H9 (cell line): ENCODE results near the gene MID1. TPM values are rescaled to one million over a fixed set of nuclear protein-coding genes. Genes with fewer than 3 reads are reported as not detected.
A peak's percentile ranks its signal among the peaks of the same experiment; 100 is the strongest.

Experiments
- DNase-seq: peaks from one replicate; pipeline ENCODE4 v3.0.0-alpha.2; 2017
- H2AFZ ChIP-seq: one replicate; pipeline ENCODE4 v1.6.1; 2013; ENCODE audit warnings: mild to moderate bottlenecking, low read length, control low read depth, moderate library complexity
- H2AK5ac ChIP-seq: 2 replicates; pipeline ENCODE4 v1.6.1; 2013; ENCODE audit warnings: low read length, control low read depth, mixed read lengths; ENCODE audit not compliant: insufficient read length
- H2BK120ac ChIP-seq: one replicate; pipeline ENCODE4 v1.6.1; 2013; ENCODE audit warnings: low read depth, mild to moderate bottlenecking, low read length, control low read depth, inconsistent platforms; ENCODE audit not compliant: poor library complexity, severe bottlenecking
- H2BK12ac ChIP-seq: 2 replicates; pipeline ENCODE4 v1.6.1; 2013; ENCODE audit warnings: low read length, control low read depth, mixed read lengths, low read depth; ENCODE audit not compliant: insufficient read length
- H2BK15ac ChIP-seq: 2 replicates; pipeline ENCODE4 v1.6.1; 2013; ENCODE audit warnings: low read depth, low read length, control low read depth
- H2BK20ac ChIP-seq: one replicate; pipeline ENCODE4 v1.6.1; 2013; ENCODE audit warnings: low read depth, mild to moderate bottlenecking, low read length, control low read depth, inconsistent platforms; ENCODE audit not compliant: poor library complexity, severe bottlenecking
- H2BK5ac ChIP-seq: 2 replicates; pipeline ENCODE4 v1.6.1; 2013; ENCODE audit warnings: low read length, control low read depth, mixed read lengths; ENCODE audit not compliant: insufficient read length
- H3K14ac ChIP-seq: 2 replicates; pipeline ENCODE4 v1.6.1; 2013; ENCODE audit warnings: low read length, control low read depth; ENCODE audit not compliant: insufficient read depth
- H3K18ac ChIP-seq: 2 replicates; pipeline ENCODE4 v1.6.1; 2013; ENCODE audit warnings: low read depth, mild to moderate bottlenecking, mixed read lengths, low read length, control low read depth; ENCODE audit not compliant: insufficient read length
- H3K23ac ChIP-seq: 2 replicates; pipeline ENCODE4 v1.6.1; 2013; ENCODE audit warnings: low read length, control low read depth, mixed read lengths, low read depth; ENCODE audit not compliant: insufficient read length
- H3K23me2 ChIP-seq: 2 replicates; pipeline ENCODE4 v1.6.1; 2013; ENCODE audit warnings: low read depth, mild to moderate bottlenecking, mixed read lengths, low read length, control low read depth; ENCODE audit not compliant: insufficient read length, poor library complexity, severe bottlenecking
- H3K27ac ChIP-seq: 2 replicates; pipeline ENCODE4 v1.5.1; 2013; ENCODE audit warnings: low read length, control low read depth, mixed read lengths, low read depth; ENCODE audit not compliant: insufficient read length
- H3K27me3 ChIP-seq: 2 replicates; pipeline ENCODE4 v1.6.1; 2013; ENCODE audit warnings: low read length, control low read depth, inconsistent platforms; ENCODE audit not compliant: insufficient read depth
- H3K4ac ChIP-seq: 2 replicates; pipeline ENCODE4 v1.6.1; 2013; ENCODE audit warnings: low read depth, mild to moderate bottlenecking, control low read depth, inconsistent platforms, low read length, moderate library complexity
- H3K4me1 ChIP-seq: 2 replicates; pipeline ENCODE4 v1.6.1; 2013; ENCODE audit warnings: low read length, control low read depth, inconsistent platforms; ENCODE audit not compliant: insufficient read depth
- H3K4me2 ChIP-seq: 2 replicates; pipeline ENCODE4 v1.6.1; 2013; ENCODE audit warnings: low read length, control low read depth, mixed read lengths; ENCODE audit not compliant: insufficient read length, insufficient read depth
- H3K56ac ChIP-seq: 2 replicates; pipeline ENCODE4 v1.6.1; 2013; ENCODE audit warnings: low read depth, mild to moderate bottlenecking, mixed read lengths, low read length, control low read depth; ENCODE audit not compliant: insufficient read length
- H3K79me1 ChIP-seq: 2 replicates; pipeline ENCODE4 v1.6.1; 2013; ENCODE audit warnings: low read depth, mild to moderate bottlenecking, moderate library complexity, low read length, control low read depth, inconsistent platforms; ENCODE audit not compliant: insufficient read depth, poor library complexity, severe bottlenecking
- H3K79me2 ChIP-seq: 2 replicates; pipeline ENCODE4 v1.6.1; 2013; ENCODE audit warnings: low read length, control low read depth, inconsistent platforms; ENCODE audit not compliant: insufficient read depth
- H3K9ac ChIP-seq: 2 replicates; pipeline ENCODE4 v1.6.1; 2013; ENCODE audit warnings: low read length, control low read depth, mixed read lengths; ENCODE audit not compliant: insufficient read length; ENCODE audit errors: extremely low read depth
- H3K9me3 ChIP-seq: one replicate; pipeline ENCODE4 v1.6.1; 2013; ENCODE audit warnings: low read depth, low read length, inconsistent platforms; ENCODE audit not compliant: control insufficient read depth
- H3T11ph ChIP-seq: one replicate; pipeline ENCODE4 v1.6.1; 2013; ENCODE audit warnings: mild to moderate bottlenecking, low read length, control low read depth, inconsistent platforms
- H4K20me1 ChIP-seq: one replicate; pipeline ENCODE4 v1.6.1; 2013; ENCODE audit not compliant: control insufficient read depth, insufficient read length, insufficient read depth
- H4K5ac ChIP-seq: 2 replicates; pipeline ENCODE4 v1.6.1; 2013; ENCODE audit warnings: low read depth, mild to moderate bottlenecking, mixed read lengths, low read length, control low read depth; ENCODE audit not compliant: insufficient read length
- H4K8ac ChIP-seq: replicated peaks from 2 replicates; pipeline ENCODE4 v1.6.1; 2013; ENCODE audit warnings: low read length, control low read depth, mixed read lengths, low read depth; ENCODE audit not compliant: insufficient read length
- H4K91ac ChIP-seq: 2 replicates; pipeline ENCODE4 v1.6.1; 2013; ENCODE audit warnings: low read depth, mild to moderate bottlenecking, moderate library complexity, mixed read lengths, low read length, control low read depth; ENCODE audit not compliant: insufficient read length
- H3K27ac Mint-ChIP-seq, 3 experiments: 2 replicates in 2 of 3; 3 replicates in 1 of 3; pipeline ENCODE4 v1.8.0; 2020 to 2021; ENCODE audit warnings: mixed read lengths in 3 of 3, mild to moderate bottlenecking in 1 of 3, moderate library complexity in 1 of 3
- H3K27me3 Mint-ChIP-seq: 2 replicates; pipeline ENCODE4 v1.8.0; 2021; ENCODE audit warnings: low read depth, mild to moderate bottlenecking, moderate library complexity, mixed read lengths
- H3K36me3 Mint-ChIP-seq, 3 experiments: 2 replicates in 2 of 3; 3 replicates in 1 of 3; pipeline ENCODE4 v1.8.0; 2020 to 2021; ENCODE audit warnings: low read depth in 3 of 3, mixed read lengths in 3 of 3; ENCODE audit not compliant: insufficient read depth in 1 of 3
- H3K4me1 Mint-ChIP-seq, 2 experiments: 2 replicates each; pipeline ENCODE4 v1.8.0; 2020; ENCODE audit warnings: mixed read lengths in 2 of 2
- H3K4me3 Mint-ChIP-seq, 2 experiments: 2 replicates in 1 of 2; 3 replicates in 1 of 2; pipeline ENCODE4 v1.8.0; 2020 to 2021; ENCODE audit warnings: mild to moderate bottlenecking in 2 of 2, mixed read lengths in 2 of 2, moderate library complexity in 1 of 2
- H3K9me3 Mint-ChIP-seq, 2 experiments: 2 replicates in 1 of 2; 3 replicates in 1 of 2; pipeline ENCODE4 v1.8.0; 2020; ENCODE audit warnings: mild to moderate bottlenecking in 2 of 2, mixed read lengths in 2 of 2, moderate library complexity in 1 of 2
- WGBS: extraction: QIAGEN DNeasy Blood & Tissue Kit; methylation state at CpG from one replicate; pipeline ENCODE4 v1.1.7; 2013; ENCODE audit warnings: missing lambda C conversion rate, low lambda C conversion rate, mixed read lengths; ENCODE audit not compliant: insufficient read length; ENCODE audit errors: extremely low coverage; 5-methylcytosine and 5-hydroxymethylcytosine counted together
- total RNA-seq: library from RNA; stranded (reverse); gene quantifications from 2 replicates; pipeline ENCODE4 v1.2.1, GENCODE V29; 2021
- TF ChIP-seq, protein P1 (sequence below): fragments of 200-600 bp; sonication (generic); conservative IDR thresholded peaks from 3 replicates; pipeline ENCODE4 v1.8.0; 2021; ENCODE audit warnings: antibody characterized with exemption, mild to moderate bottlenecking

MID1 gene
- total RNA-seq, 1 experiment from 2014 or later, result 32.9 TPM

- Histone ChIP-seq H2BK5ac (no peak overlapping the region), H2AFZ (no peak overlapping the region), H2BK120ac (no peak overlapping the region), H3K23me2 (no peaks in the 10 kb centered on the region), H3K9me3 (no peaks in the 10 kb centered on the region), H3K27ac (no peak overlapping the region), H3K79me2 (no peaks in the 10 kb centered on the region), H3K4ac (no peak overlapping the region), H3K14ac (no peak overlapping the region), H3K56ac (no peak overlapping the region), H4K20me1 (no peaks in the 10 kb centered on the region), H2BK20ac (no peak overlapping the region), H3K23ac (no peak overlapping the region), H3K79me1 (no peaks in the 10 kb centered on the region), H3K27me3 (no peaks in the 10 kb centered on the region), H3T11ph (no peak overlapping the region), H3K18ac (no peak overlapping the region), H4K5ac (no peak overlapping the region), H4K8ac (no peak overlapping the region), H2BK12ac (no peak overlapping the region), H3K9ac (no peak overlapping the region), H2AK5ac (no peak overlapping the region), H3K4me2 (no peak overlapping the region), H3K4me1 (no peaks in the 10 kb centered on the region), H4K91ac (no peak overlapping the region), H2BK15ac (no peak overlapping the region)
- no peak overlapping the region for H3K27ac Mint-ChIP-seq
- WGBS, result no CpG with 5 or more reads among the region's 2 CpGs
- no peak overlapping the region for H3K4me3 Mint-ChIP-seq
- peaks cover 2 to 18% (median 7%) of the 10 kb centered on the region in 3 experiments; a peak in 6 of 7 replicates for H3K36me3 Mint-ChIP-seq
- H3K27me3 Mint-ChIP-seq, result peaks cover 8% of the 10 kb centered on the region
- TF ChIP-seq, protein P1, sequence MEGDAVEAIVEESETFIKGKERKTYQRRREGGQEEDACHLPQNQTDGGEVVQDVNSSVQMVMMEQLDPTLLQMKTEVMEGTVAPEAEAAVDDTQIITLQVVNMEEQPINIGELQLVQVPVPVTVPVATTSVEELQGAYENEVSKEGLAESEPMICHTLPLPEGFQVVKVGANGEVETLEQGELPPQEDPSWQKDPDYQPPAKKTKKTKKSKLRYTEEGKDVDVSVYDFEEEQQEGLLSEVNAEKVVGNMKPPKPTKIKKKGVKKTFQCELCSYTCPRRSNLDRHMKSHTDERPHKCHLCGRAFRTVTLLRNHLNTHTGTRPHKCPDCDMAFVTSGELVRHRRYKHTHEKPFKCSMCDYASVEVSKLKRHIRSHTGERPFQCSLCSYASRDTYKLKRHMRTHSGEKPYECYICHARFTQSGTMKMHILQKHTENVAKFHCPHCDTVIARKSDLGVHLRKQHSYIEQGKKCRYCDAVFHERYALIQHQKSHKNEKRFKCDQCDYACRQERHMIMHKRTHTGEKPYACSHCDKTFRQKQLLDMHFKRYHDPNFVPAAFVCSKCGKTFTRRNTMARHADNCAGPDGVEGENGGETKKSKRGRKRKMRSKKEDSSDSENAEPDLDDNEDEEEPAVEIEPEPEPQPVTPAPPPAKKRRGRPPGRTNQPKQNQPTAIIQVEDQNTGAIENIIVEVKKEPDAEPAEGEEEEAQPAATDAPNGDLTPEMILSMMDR, result peak; percentile 44; the same call in 2 of the 3 replicates
- H3K9me3 Mint-ChIP-seq, result peaks cover 27 to 45% of the 10 kb centered on the region in 2 experiments
- no peak for DNase-seq
- peaks cover 13 to 14% of the 10 kb centered on the region in 2 experiments for H3K4me1 Mint-ChIP-seq
These were observed 176.2 kb downstream of the MID1 start for GRCh38 chrX:10444204-10444603.
